HEK293 (cell line): ENCODE data around the gene TRIM44.

Experiments
- CTCF ChIA-PET: fragments of 350-600 bp; formaldehyde crosslinking; extraction: SDS; loops from one replicate; lab custom pipeline; 2021; ENCODE audit warnings: antibody characterized with exemption; lab: Yijun Ruan, JAX
- POLR2A ChIA-PET: fragments of 300-600 bp; formaldehyde crosslinking; extraction: SDS; loops from one replicate; lab custom pipeline; 2020; ENCODE audit warnings: antibody characterized with exemption, inconsistent platforms; lab: Yijun Ruan, JAX
- H3K27ac ChIP-seq: fragments of 200-500 bp; sonication (Bioruptor generic); 2 replicates; pipeline ENCODE4 v1.5.1; 2014; ENCODE audit warnings: low read depth, low read length, control low read depth, inconsistent platforms; ENCODE audit errors: extremely low read depth
- H3K36me3 ChIP-seq, 2 experiments: fragments of 200-500 bp in 1 of 2; sonication (Bioruptor generic) in 1 of 2; 1 replicate in 1 of 2; 2 replicates in 1 of 2; pipeline ENCODE4 v1.5.1; 2014 to 2017; ENCODE audit warnings: inconsistent platforms in 2 of 2, low read length in 2 of 2; ENCODE audit not compliant: control insufficient read depth in 2 of 2, insufficient read depth in 1 of 2
- H3K4me1 ChIP-seq: fragments of 200-500 bp; sonication (Bioruptor generic); 2 replicates; pipeline ENCODE4 v1.5.1; 2014; ENCODE audit warnings: mild to moderate bottlenecking, low read length, inconsistent platforms; ENCODE audit not compliant: control insufficient read depth, insufficient read depth
- H3K4me3 ChIP-seq: 2 replicates; pipeline ENCODE4 v1.5.1; 2011; ENCODE audit warnings: low read depth, mild to moderate bottlenecking, control low read depth, low read length, moderate library complexity
- H3K9me3 ChIP-seq: fragments of 200-500 bp; sonication (Bioruptor generic); 2 replicates; pipeline ENCODE4 v1.5.1; 2014; ENCODE audit warnings: low read depth, low read length, inconsistent platforms; ENCODE audit not compliant: control insufficient read depth, insufficient read depth
- GLI4 ChIP-seq: fragments of 450-650 bp; formaldehyde crosslinking; IDR thresholded peaks from 2 replicates; pipeline ENCODE4 v1.5.1; 2016; ENCODE audit warnings: missing biosample characterization, missing genetic modification characterization
- KLF9 ChIP-seq: fragments of 450-650 bp; formaldehyde crosslinking; IDR thresholded peaks from 2 replicates; pipeline ENCODE4 v1.5.1; 2016; ENCODE audit warnings: missing biosample characterization, missing genetic modification characterization, low read depth
- MEIS1 ChIP-seq: sonication (generic); formaldehyde crosslinking; IDR thresholded peaks from 2 replicates; pipeline ENCODE4 v1.8.1; 2022; ENCODE audit warnings: missing genetic modification reagents, mild to moderate bottlenecking, borderline replicate concordance
- ZBTB17 ChIP-seq: fragments of 450-650 bp; formaldehyde crosslinking; IDR thresholded peaks from 2 replicates; pipeline ENCODE4 v1.5.1; 2016; ENCODE audit warnings: missing biosample characterization, missing genetic modification characterization
- ZBTB20 ChIP-seq: fragments of 450-650 bp; formaldehyde crosslinking; IDR thresholded peaks from 2 replicates; pipeline ENCODE4 v1.5.1; 2016; ENCODE audit warnings: missing biosample characterization, missing genetic modification characterization
- ZNF112 ChIP-seq: fragments of 450-650 bp; formaldehyde crosslinking; IDR thresholded peaks from 2 replicates; pipeline ENCODE4 v1.5.0; 2017; ENCODE audit warnings: missing biosample characterization, missing genetic modification characterization
- ZNF473 ChIP-seq: fragments of 450-650 bp; formaldehyde crosslinking; IDR thresholded peaks from 2 replicates; pipeline ENCODE4 v1.5.1; 2017; ENCODE audit warnings: missing biosample characterization, missing genetic modification characterization
- ZNF48 ChIP-seq: fragments of 450-650 bp; formaldehyde crosslinking; IDR thresholded peaks from 2 replicates; pipeline ENCODE4 v1.5.1; 2016; ENCODE audit warnings: missing biosample characterization, missing genetic modification characterization
- ZNF488 ChIP-seq: fragments of 450-650 bp; formaldehyde crosslinking; IDR thresholded peaks from 2 replicates; pipeline ENCODE4 v1.5.1; 2016; ENCODE audit warnings: missing biosample characterization, missing genetic modification characterization
- ZNF501 ChIP-seq: fragments of 450-650 bp; formaldehyde crosslinking; IDR thresholded peaks from 2 replicates; pipeline ENCODE4 v1.5.1; 2016; ENCODE audit warnings: missing biosample characterization, missing genetic modification characterization
- ZNF521 ChIP-seq: fragments of 450-650 bp; formaldehyde crosslinking; IDR thresholded peaks from 2 replicates; pipeline ENCODE4 v1.5.1; 2017; ENCODE audit warnings: missing biosample characterization, mild to moderate bottlenecking, missing genetic modification characterization
- ZNF530 ChIP-seq: fragments of 450-650 bp; formaldehyde crosslinking; IDR thresholded peaks from 2 replicates; pipeline ENCODE4 v1.5.1; 2016; ENCODE audit warnings: low read depth, missing biosample characterization, missing genetic modification characterization
- ZNF555 ChIP-seq: fragments of 450-650 bp; formaldehyde crosslinking; conservative IDR thresholded peaks from 2 replicates; pipeline ENCODE4 v1.5.1; 2017; ENCODE audit warnings: missing biosample characterization, mild to moderate bottlenecking, missing genetic modification characterization, inconsistent platforms
- ZNF639 ChIP-seq: fragments of 450-650 bp; formaldehyde crosslinking; IDR thresholded peaks from 2 replicates; pipeline ENCODE4 v1.5.1; 2016; ENCODE audit warnings: missing biosample characterization, missing genetic modification characterization
- ZNF704 ChIP-seq: fragments of 450-650 bp; formaldehyde crosslinking; IDR thresholded peaks from 2 replicates; pipeline ENCODE4 v1.5.1; 2016; ENCODE audit warnings: missing biosample characterization, missing genetic modification characterization
- ZNF776 ChIP-seq: fragments of 450-650 bp; formaldehyde crosslinking; IDR thresholded peaks from 2 replicates; pipeline ENCODE4 v1.5.0; 2017; ENCODE audit warnings: missing biosample characterization, missing genetic modification characterization, borderline replicate concordance
- ZNF792 ChIP-seq: fragments of 450-650 bp; formaldehyde crosslinking; IDR thresholded peaks from 2 replicates; pipeline ENCODE4 v1.5.1; 2016; ENCODE audit warnings: missing biosample characterization, missing genetic modification characterization
- TF ChIP-seq, protein P1 (sequence below): fragments of 450-650 bp; formaldehyde crosslinking; IDR thresholded peaks from 2 replicates; pipeline ENCODE4 v1.5.1; 2016; ENCODE audit warnings: missing biosample characterization, missing genetic modification characterization

Gene TRIM44

DNA sequence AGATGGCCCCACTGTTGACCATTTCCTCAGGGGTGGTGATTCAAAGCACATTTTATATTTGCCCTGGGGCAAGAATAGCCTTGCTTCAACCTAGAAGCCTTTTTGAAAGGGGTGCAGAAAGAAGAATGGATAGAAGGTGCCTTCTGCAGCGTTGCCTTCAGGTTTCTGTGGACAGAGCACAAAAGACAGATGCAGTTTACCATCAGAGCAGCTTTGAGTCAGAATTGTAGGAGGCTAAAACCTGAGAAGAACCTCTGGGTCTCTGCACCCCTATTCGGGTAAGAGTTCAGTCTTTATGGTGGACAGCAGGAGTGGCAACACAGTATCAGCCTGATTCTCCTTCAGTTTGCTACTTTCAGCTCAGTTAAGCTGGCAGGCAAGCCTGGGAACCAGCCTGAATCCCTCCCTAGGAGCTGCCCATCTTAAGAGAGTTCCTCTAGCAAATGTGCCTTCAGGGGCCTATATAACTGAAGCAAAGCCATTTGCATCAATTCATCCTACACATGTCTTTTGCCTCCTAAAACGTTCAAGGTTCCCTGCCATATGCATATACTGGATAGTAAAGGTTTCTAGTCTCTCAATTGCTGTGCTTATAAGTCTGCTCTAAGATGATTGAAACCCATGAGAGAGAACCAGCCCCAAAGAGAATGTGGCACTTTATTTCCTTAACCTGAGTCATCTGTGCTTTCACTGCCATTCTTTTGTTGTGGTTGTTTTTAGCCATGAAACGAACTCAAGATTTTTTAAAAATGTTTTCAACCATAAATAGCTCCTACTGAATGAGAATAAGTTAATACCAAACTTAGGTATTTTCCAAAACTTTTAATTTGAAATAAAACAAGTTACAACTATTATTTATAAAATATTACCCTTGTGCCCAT is 123.0 kb downstream of the TRIM44 start:
- POLR2A ChIA-PET, result no interaction called here

DNA sequence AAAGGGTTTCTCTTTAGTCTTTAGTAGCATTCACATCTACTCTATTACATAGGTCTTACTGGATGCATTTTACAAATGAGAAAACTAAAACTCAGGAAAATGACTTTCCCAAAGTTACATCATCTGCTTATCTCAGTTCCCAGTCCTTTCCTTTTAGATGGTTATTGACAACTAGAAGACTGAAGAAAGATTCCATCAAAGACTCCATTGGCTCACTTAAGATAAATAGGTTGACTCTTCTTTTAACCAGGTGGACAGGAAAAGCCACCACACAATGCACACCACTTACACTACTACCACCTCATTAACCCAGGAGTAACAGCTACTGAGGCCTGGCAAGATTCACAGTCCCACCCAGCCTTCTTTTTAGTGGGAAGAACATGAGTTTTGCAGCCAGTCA is 123.6 kb downstream of the TRIM44 start:
- CTCF ChIA-PET, result interaction anchor here (2.0 kb wide), 1 partner anchor 13 kb away, joined by 5 read pairs; no protein-coding TSS in a partner anchor
- TF ChIP-seq ZNF776 (tag by site-specific recombination) (no peak), ZNF639 (no peak), ZNF530 (tag by site-specific recombination) (no peak), ZNF792 (tag by site-specific recombination) (no peak), ZNF555 (no peak), ZNF473 (tag by site-specific recombination) (no peak), ZNF48 (no peak), ZBTB17 (tag by site-specific recombination) (no peak), MEIS1 (CRISPR knock-in tag) (no peak), ZBTB20 (no peak), ZNF112 (no peak), ZNF704 (tag by site-specific recombination) (no peak), ZNF488 (no peak), ZNF501 (no peak), KLF9 (tag by site-specific recombination) (no peak), GLI4 (tag by site-specific recombination) (no peak)
- TF ChIP-seq, protein P1, sequence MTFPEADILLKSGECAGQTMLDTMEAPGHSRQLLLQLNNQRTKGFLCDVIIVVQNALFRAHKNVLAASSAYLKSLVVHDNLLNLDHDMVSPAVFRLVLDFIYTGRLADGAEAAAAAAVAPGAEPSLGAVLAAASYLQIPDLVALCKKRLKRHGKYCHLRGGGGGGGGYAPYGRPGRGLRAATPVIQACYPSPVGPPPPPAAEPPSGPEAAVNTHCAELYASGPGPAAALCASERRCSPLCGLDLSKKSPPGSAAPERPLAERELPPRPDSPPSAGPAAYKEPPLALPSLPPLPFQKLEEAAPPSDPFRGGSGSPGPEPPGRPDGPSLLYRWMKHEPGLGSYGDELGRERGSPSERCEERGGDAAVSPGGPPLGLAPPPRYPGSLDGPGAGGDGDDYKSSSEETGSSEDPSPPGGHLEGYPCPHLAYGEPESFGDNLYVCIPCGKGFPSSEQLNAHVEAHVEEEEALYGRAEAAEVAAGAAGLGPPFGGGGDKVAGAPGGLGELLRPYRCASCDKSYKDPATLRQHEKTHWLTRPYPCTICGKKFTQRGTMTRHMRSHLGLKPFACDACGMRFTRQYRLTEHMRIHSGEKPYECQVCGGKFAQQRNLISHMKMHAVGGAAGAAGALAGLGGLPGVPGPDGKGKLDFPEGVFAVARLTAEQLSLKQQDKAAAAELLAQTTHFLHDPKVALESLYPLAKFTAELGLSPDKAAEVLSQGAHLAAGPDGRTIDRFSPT (tag by site-specific recombination), result no peak
- TF ChIP-seq, all 188 proteins: peak for 0
- Histone ChIP-seq H3K9me3 (no peaks in the 10 kb centered on the region), H3K4me1 (peaks cover 2% of the 10 kb centered on the region), H3K36me3 (no peaks in the 10 kb centered on the region), H3K4me3 (no peak overlapping the region), H3K27ac (no peak overlapping the region)
- POLR2A ChIA-PET, result no interaction called here

More for the DNA sequence above, 123.0 kb downstream of the TRIM44 start:
- CTCF ChIA-PET, result interaction anchor here (1.8 to 2.0 kb wide), 2 partner anchors 14 to 36 kb away, joined by 4 to 5 read pairs; no protein-coding TSS in a partner anchor
- TF ChIP-seq ZNF521, result no peak
- Histone ChIP-seq H3K4me1 (no peaks in the 10 kb centered on the region), H3K9me3 (no peaks in the 10 kb centered on the region), H3K4me3 (no peak overlapping the region), H3K27ac (no peak overlapping the region), H3K36me3 (no peaks in the 10 kb centered on the region)
